HL-60 (cell line): ENCODE data around the gene PDGFA.

ENCODE experiments used
- CTCF ChIP-seq: IDR thresholded peaks from one replicate; pipeline ENCODE4 v1.5.1; 2011; ENCODE audit warnings: low read length, control low read depth, inconsistent platforms; ENCODE audit not compliant: insufficient read depth
- GABPA ChIP-seq: IDR thresholded peaks from 2 replicates; pipeline ENCODE4 v1.6.1; 2012; ENCODE audit warnings: low read depth
- POLR2AphosphoS5 ChIP-seq: IDR thresholded peaks from 2 replicates; pipeline ENCODE4 v1.6.1; 2012; ENCODE audit warnings: low read depth
- SPI1 ChIP-seq: IDR thresholded peaks from 2 replicates; pipeline ENCODE4 v1.6.1; 2012; ENCODE audit warnings: low read depth, mild to moderate bottlenecking, borderline replicate concordance
- TF ChIP-seq, protein P1 (sequence below): IDR thresholded peaks from 2 replicates; pipeline ENCODE4 v1.6.1; 2012; ENCODE audit warnings: low read depth; ENCODE audit not compliant: insufficient replicate concordance

DNA sequence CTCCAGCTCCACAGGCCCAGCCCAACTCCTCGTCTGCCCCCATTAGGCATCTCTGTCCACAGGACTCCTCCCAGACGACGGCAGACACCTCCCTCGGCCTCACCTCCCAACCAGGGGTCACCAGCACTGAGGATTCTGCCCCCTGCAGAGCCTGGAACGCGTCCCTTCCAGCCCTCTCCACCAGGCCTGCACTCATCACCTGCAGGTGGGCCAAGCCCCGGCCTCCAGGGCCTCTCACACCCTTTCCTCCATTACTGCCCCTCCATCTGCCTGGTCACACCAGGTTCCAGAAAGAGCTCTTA, 42.7 kb upstream of the PDGFA start:
- no peak for TF ChIP-seq CTCF
- TF ChIP-seq, protein P1, sequence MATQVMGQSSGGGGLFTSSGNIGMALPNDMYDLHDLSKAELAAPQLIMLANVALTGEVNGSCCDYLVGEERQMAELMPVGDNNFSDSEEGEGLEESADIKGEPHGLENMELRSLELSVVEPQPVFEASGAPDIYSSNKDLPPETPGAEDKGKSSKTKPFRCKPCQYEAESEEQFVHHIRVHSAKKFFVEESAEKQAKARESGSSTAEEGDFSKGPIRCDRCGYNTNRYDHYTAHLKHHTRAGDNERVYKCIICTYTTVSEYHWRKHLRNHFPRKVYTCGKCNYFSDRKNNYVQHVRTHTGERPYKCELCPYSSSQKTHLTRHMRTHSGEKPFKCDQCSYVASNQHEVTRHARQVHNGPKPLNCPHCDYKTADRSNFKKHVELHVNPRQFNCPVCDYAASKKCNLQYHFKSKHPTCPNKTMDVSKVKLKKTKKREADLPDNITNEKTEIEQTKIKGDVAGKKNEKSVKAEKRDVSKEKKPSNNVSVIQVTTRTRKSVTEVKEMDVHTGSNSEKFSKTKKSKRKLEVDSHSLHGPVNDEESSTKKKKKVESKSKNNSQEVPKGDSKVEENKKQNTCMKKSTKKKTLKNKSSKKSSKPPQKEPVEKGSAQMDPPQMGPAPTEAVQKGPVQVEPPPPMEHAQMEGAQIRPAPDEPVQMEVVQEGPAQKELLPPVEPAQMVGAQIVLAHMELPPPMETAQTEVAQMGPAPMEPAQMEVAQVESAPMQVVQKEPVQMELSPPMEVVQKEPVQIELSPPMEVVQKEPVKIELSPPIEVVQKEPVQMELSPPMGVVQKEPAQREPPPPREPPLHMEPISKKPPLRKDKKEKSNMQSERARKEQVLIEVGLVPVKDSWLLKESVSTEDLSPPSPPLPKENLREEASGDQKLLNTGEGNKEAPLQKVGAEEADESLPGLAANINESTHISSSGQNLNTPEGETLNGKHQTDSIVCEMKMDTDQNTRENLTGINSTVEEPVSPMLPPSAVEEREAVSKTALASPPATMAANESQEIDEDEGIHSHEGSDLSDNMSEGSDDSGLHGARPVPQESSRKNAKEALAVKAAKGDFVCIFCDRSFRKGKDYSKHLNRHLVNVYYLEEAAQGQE, result no peak
- no peak for TF ChIP-seq POLR2AphosphoS5
- no peak for TF ChIP-seq GABPA
- TF ChIP-seq SPI1, result no peak
